OCI-LY7 (cell line): ENCODE results near the gene TMEM272.

Source experiments
- CTCF ChIP-seq: fragments of 200-600 bp; sonication (generic); conservative IDR thresholded peaks from 2 replicates; pipeline ENCODE4 v1.5.1; 2014; ENCODE audit warnings: mild to moderate bottlenecking, antibody characterized with exemption, low read length, moderate library complexity, mixed read lengths
- EZH2phosphoT487 ChIP-seq: fragments of 200-600 bp; sonication (generic); IDR thresholded peaks from 2 replicates; pipeline ENCODE4 v1.6.1; 2018; ENCODE audit warnings: low read depth, borderline replicate concordance, mild to moderate bottlenecking, mixed run types, antibody characterized with exemption, low read length, moderate library complexity, mixed read lengths

- TF ChIP-seq CTCF = no peak
- no peak for TF ChIP-seq EZH2phosphoT487
Measured at GRCh38 chr13:51825165-51825592, 19.8 kb downstream of the TMEM272 start.
